ENCODE data around the gene GMPR2. TPM values are rescaled to one million over a fixed set of nuclear protein-coding genes. Genes with fewer than 3 reads are reported as not detected.

GMPR2 gene
- total and polyA plus RNA-seq, 2 of the 13 experiments (the other 11 are each of a cell fraction or from before 2014, with no cell fraction given) = 210 to 273 TPM

DNA sequence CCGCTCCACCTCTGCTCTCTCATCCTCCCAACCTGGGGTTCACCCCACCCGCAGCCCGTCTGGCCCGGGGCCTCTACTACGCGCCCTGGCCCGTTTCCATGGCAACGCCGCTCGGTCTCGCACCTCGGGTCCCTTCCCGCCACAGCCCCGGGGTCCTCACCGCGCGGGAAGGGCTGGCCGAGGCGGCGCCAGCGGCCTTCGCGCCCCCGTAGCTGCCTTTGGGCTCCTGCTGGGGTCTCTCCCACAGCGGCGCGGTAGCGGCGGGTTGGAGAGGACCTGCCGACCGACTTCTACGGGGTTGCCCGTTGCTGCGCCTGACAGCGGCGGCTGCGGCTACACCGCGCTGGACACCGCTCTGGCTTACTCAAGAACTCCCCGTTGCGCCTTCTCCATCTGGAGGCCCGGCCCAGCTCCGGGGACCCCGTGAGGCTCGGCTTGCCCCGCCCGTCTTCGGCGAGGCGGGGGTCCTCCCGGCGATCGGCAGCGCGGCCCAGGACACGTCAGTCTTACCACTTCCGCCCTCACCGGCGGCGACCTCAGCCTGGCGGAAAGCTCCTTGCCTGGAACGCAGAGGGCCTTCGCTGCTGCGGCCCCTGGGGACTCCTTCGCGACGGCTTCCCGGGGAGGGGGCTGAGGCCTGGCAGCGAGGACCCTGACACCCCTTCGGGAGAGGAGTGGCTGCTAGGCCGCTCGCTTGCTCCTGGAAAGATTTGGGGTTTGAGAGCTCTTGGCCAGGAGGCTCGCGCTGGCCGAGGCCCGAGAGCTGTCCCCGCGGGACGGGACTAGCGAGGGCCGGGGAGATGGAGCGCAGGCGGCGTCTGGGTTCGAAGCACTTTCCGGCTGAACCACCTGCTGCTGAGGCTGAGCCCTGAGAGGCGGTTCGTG, 37.3 kb upstream of the GMPR2 start, which contains the start of gene TM9SF1 (continued):
- TF ChIP-seq HMG20A (CRISPR knock-in tag; IDR thresholded peaks at IDR 0.05; ENCODE audit: borderline replicate concordance) (0 out of 2 replicates have a peak, but pooled peaks have one; percentile 32), HNRNPUL1 (IDR thresholded peaks at IDR 0.05; ENCODE audit: low read depth, low read length) (peak; percentile 88), SP2 (CRISPR knock-in tag; IDR thresholded peaks at IDR 0.05) (peak; percentile 69; the same call in 1 of the 2 replicates), RFX1 (IDR thresholded peaks at IDR 0.05) (peak; percentile 93), ZNF12 (CRISPR knock-in tag; IDR thresholded peaks at IDR 0.05) (peak; percentile 77), ZNF75D (CRISPR knock-in tag; IDR thresholded peaks at IDR 0.05; ENCODE audit: borderline replicate concordance) (no peak), ZNF160 (CRISPR knock-in tag; IDR thresholded peaks at IDR 0.05) (peak; percentile 78), ZC3H4 (CRISPR knock-in tag; IDR thresholded peaks at IDR 0.05; ENCODE audit: borderline replicate concordance) (no peak; the same call in 1 of the 2 replicates), JUND (CRISPR knock-in tag; IDR thresholded peaks at IDR 0.05) (peak; percentile 85), ISX (CRISPR knock-in tag; conservative IDR thresholded peaks at IDR 0.05) (peak; percentile 96), ZNF432 (CRISPR knock-in tag; IDR thresholded peaks at IDR 0.05; ENCODE audit: borderline replicate concordance) (no peak), RXRA (CRISPR knock-in tag; IDR thresholded peaks at IDR 0.05) (peak; percentile 92), TSC22D2 (CRISPR knock-in tag; IDR thresholded peaks at IDR 0.05; ENCODE audit: borderline replicate concordance) (peak; percentile 95; the same call in 1 of the 2 replicates), ZNF792 (CRISPR knock-in tag; IDR thresholded peaks at IDR 0.05) (peak; percentile 99), MAZ (IDR thresholded peaks at IDR 0.05; ENCODE audit: borderline replicate concordance, low read depth, low read length) (peak; percentile 90), MAZ (CRISPR knock-in tag; IDR thresholded peaks at IDR 0.05; ENCODE audit: low read depth) (peak; percentile 100), NFYB (CRISPR knock-in tag; IDR thresholded peaks at IDR 0.05) (peak; percentile 62), ZNF781 (CRISPR knock-in tag; IDR thresholded peaks at IDR 0.05; ENCODE audit: borderline replicate concordance, not compliant biosample characterization) (peak; percentile 99), ZNF224 (CRISPR knock-in tag; IDR thresholded peaks at IDR 0.05) (peak; percentile 100), ZNF326 (CRISPR knock-in tag; IDR thresholded peaks at IDR 0.05; ENCODE audit: borderline replicate concordance) (peak; percentile 87), TAF1 (CRISPR knock-in tag; IDR thresholded peaks at IDR 0.05) (peak; percentile 100), MIER2 (CRISPR knock-in tag; IDR thresholded peaks at IDR 0.05) (peak; percentile 34), SMAD3 (CRISPR knock-in tag; IDR thresholded peaks at IDR 0.05) (peak; percentile 99), ZNF124 (CRISPR knock-in tag; IDR thresholded peaks at IDR 0.05) (peak; percentile 73), KDM5A (IDR thresholded peaks at IDR 0.05; ENCODE audit: borderline replicate concordance, low read length) (peak; percentile 92), DNMT1 (CRISPR knock-in tag; IDR thresholded peaks at IDR 0.05) (no peak; the same call in none of the 2 replicates)
- TF ChIP-seq, protein P1, sequence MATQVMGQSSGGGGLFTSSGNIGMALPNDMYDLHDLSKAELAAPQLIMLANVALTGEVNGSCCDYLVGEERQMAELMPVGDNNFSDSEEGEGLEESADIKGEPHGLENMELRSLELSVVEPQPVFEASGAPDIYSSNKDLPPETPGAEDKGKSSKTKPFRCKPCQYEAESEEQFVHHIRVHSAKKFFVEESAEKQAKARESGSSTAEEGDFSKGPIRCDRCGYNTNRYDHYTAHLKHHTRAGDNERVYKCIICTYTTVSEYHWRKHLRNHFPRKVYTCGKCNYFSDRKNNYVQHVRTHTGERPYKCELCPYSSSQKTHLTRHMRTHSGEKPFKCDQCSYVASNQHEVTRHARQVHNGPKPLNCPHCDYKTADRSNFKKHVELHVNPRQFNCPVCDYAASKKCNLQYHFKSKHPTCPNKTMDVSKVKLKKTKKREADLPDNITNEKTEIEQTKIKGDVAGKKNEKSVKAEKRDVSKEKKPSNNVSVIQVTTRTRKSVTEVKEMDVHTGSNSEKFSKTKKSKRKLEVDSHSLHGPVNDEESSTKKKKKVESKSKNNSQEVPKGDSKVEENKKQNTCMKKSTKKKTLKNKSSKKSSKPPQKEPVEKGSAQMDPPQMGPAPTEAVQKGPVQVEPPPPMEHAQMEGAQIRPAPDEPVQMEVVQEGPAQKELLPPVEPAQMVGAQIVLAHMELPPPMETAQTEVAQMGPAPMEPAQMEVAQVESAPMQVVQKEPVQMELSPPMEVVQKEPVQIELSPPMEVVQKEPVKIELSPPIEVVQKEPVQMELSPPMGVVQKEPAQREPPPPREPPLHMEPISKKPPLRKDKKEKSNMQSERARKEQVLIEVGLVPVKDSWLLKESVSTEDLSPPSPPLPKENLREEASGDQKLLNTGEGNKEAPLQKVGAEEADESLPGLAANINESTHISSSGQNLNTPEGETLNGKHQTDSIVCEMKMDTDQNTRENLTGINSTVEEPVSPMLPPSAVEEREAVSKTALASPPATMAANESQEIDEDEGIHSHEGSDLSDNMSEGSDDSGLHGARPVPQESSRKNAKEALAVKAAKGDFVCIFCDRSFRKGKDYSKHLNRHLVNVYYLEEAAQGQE (IDR thresholded peaks at IDR 0.05; ENCODE audit: borderline replicate concordance in 1 of 2, low read depth in 1 of 2, low read length in 2 of 2) = no peak; a peak in 2 of 4 replicates
